Lung (tissue), 12 donors: ENCODE results near the gene FHOD3. TPM values are rescaled to one million over a fixed set of nuclear protein-coding genes. Genes with fewer than 3 reads are reported as not detected.

Experiments used
- ATAC-seq: fragments of 200-7000 bp; cut with Tn5 transposase; one replicate; pipeline ENCODE4 v1.9.1; 2020; ENCODE audit warnings: moderate number of reproducible peaks; ENCODE audit not compliant: insufficient read depth, low FRiP score
- DNase-seq, 3 donors: peaks; one replicate each; pipeline ENCODE4 v3.0.0-alpha.2; 2013 to 2017
- H3K27ac ChIP-seq, 2 donors: one replicate each; pipeline ENCODE4 v1.5.1; 2013; ENCODE audit warnings: mild to moderate bottlenecking in 2 of 2, moderate library complexity in 2 of 2, control low read depth in 1 of 2, inconsistent platforms in 1 of 2, low read depth in 1 of 2, low read length in 1 of 2
- H3K27me3 ChIP-seq, 3 donors: one replicate each; pipeline ENCODE4 v1.5.1; 2013; ENCODE audit warnings: low read length in 2 of 3; ENCODE audit not compliant: control insufficient read depth in 3 of 3, insufficient read depth in 3 of 3
- H3K36me3 ChIP-seq, 4 donors: one replicate each; pipeline ENCODE4 v1.5.1; 2013; ENCODE audit warnings: low read length in 4 of 4, mild to moderate bottlenecking in 1 of 4, moderate library complexity in 1 of 4; ENCODE audit not compliant: control insufficient read depth in 4 of 4, insufficient read depth in 4 of 4
- H3K4me1 ChIP-seq, 5 donors: one replicate each; pipeline ENCODE4 v1.5.1; 2013; ENCODE audit warnings: low read length in 5 of 5, mild to moderate bottlenecking in 2 of 5, moderate library complexity in 1 of 5; ENCODE audit not compliant: control insufficient read depth in 5 of 5, insufficient read depth in 5 of 5
- H3K4me3 ChIP-seq: one replicate; pipeline ENCODE4 v1.5.1; 2013; ENCODE audit warnings: mild to moderate bottlenecking, control low read depth, moderate library complexity
- H3K9ac ChIP-seq, 2 donors: one replicate each; pipeline ENCODE4 v1.5.1; 2013; ENCODE audit warnings: low read length in 2 of 2, control low read depth in 1 of 2; ENCODE audit not compliant: insufficient read depth in 1 of 2
- H3K9me3 ChIP-seq, 4 donors: one replicate each; pipeline ENCODE4 v1.5.1; 2013; ENCODE audit warnings: low read length in 3 of 4, mild to moderate bottlenecking in 1 of 4, moderate library complexity in 1 of 4; ENCODE audit not compliant: control insufficient read depth in 4 of 4, insufficient read depth in 3 of 4
- CTCF ChIP-seq: IDR thresholded peaks from 2 replicates; pipeline ENCODE4 v1.5.1; 2012; ENCODE audit warnings: mild to moderate bottlenecking; ENCODE audit errors: control extremely low read depth, extremely low read depth
- WGBS, 2 donors: extraction: QIAGEN DNeasy Blood & Tissue Kit; methylation state at CpG; one replicate each; pipeline ENCODE4 v1.1.7; 2013; 5-methylcytosine and 5-hydroxymethylcytosine counted together
- polyA plus RNA-seq, 2 donors: library from polyadenylated mRNA; stranded (reverse); fragments of 200-250 nt; gene quantifications; one replicate each; pipeline ENCODE4 v1.2.1, GENCODE V29; 2013
- total RNA-seq, 2 donors: library from RNA; depleted of rRNA in 1 of 2; stranded (reverse); fragments of >200 nt in 1 of 2; gene quantifications; one replicate each; pipeline ENCODE4 v1.2.1, GENCODE V29; 2014 to 2021
- donor health status: control.
- donor health status: control.
- donor health status: Bipolar disorder and iron deficiency.
- donor health status: healthy.
- donor health status: DM: yes; HTN: yes; CAD: no.

Gene FHOD3
- total and polyA plus RNA-seq, 4 donors: 1.0 to 7.4 (median 2.9) TPM

DNA sequence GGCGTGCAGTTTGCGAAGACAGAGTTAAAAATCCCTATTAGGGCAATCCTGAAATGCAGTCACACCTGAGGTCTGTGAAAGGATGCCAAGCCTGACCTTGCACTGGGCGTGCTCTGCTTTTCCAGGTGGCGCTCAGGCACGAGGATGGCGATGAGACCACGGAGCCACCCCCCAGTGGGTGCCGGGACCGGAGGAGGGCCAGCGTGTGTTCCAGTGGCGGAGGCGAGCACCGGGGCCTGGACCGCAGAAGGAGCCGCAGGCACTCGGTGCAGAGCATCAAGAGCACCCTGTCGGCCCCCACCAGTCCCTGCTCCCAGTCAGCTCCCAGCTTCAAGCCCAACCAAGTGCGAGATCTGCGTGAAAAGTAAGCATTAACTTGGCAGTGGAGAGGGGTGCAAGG lies 327.9 kb downstream of the FHOD3 start:
- DNase-seq (no peak), ATAC-seq (no peak)
- TF ChIP-seq CTCF: no peak
- Histone ChIP-seq H3K27ac (no peak overlapping the region), H3K4me3 (no peak overlapping the region), H3K36me3 (no peaks in the 10 kb centered on the region), H3K9ac (no peak overlapping the region), H3K9me3 (no peaks in the 10 kb centered on the region), H3K4me1 (peaks cover 0 to 8% (median 0%) of the 10 kb centered on the region in 5 donors), H3K27me3 (no peaks in the 10 kb centered on the region)
- WGBS, 2 donors: 94 to 98% methylated on average over 19 of the region's 19 CpGs

DNA sequence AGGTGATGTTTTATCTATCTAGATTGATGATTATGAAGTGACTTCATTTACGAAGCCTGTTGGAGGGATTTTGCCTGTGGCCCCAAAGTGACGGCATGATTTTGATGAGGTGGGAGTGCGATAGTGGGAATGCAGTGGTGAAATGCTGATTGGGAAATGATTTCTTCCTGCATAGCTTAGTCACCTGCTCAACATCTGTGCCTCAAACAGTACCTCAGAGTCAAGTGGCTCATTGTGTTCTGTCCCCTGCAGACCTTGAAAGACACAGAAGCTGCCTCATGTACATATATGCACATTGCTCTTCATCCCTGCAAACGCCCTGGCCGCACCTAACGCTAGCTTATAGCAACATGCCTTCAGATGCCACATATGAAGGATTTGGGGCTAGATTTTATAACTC lies 330.1 kb downstream of the FHOD3 start:
- TF ChIP-seq CTCF: no peak
- Histone ChIP-seq H3K4me3 (no peak overlapping the region), H3K27me3 (no peaks in the 10 kb centered on the region), H3K4me1 (peaks cover 0 to 8% (median 0%) of the 10 kb centered on the region in 5 donors), H3K36me3 (no peaks in the 10 kb centered on the region), H3K27ac (peak overlapping the region in 1 of 2 donors; percentile 74), H3K9ac (no peak overlapping the region), H3K9me3 (no peaks in the 10 kb centered on the region)
- DNase-seq (no peak), ATAC-seq (no peak)
- 93 to 94% methylated on average over 6 of the region's 6 CpGs for WGBS, 2 donors

- ATAC-seq (no peak), DNase-seq (peak in 1 of 3 donors; percentile 17)
- no peak for TF ChIP-seq CTCF
- H3K9me3 ChIP-seq: no peaks in the 10 kb centered on the region
- peak overlapping the region; percentile 42 to 74 for H3K27ac ChIP-seq
- H3K36me3 ChIP-seq: no peaks in the 10 kb centered on the region
- WGBS, 2 donors: 18 to 28% methylated on average over 2 of the region's 2 CpGs
- no peak overlapping the region for H3K9ac ChIP-seq
- no peak overlapping the region for H3K4me3 ChIP-seq
- H3K4me1 ChIP-seq: peaks cover 0 to 8% (median 0%) of the 10 kb centered on the region in 5 donors
- H3K27me3 ChIP-seq: no peaks in the 10 kb centered on the region
Measured at GRCh38 chr18:36628435-36629137, 331.1 kb downstream of the FHOD3 start.

DNA sequence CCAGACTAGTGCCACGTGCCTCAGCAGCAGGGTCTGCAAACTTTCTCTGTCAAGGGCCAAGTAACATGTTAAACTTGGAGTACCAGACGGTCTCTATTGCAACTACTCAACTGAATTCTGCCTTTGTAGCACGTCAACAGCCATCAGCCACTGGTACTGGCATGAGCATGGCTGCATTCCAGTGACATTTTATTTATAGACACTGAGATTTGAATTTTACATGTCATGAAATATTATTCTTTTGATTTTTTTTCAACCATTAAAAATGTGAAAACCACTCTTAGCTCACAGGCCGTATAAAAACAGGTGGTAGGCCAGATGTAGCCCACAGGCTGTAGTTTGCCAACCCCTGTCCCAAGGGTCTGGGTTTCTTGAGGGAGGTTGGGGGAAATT lies 331.6 kb downstream of the FHOD3 start:
- H3K27ac ChIP-seq: peak overlapping the region; percentile 42 to 74
- whole genome bisulfite sequencing, 2 donors: 57 to 73% methylated on average over 4 of the region's 4 CpGs
- H3K4me1 ChIP-seq: peaks cover 0 to 9% (median 0%) of the 10 kb centered on the region in 5 donors
- no peaks in the 10 kb centered on the region for H3K27me3 ChIP-seq
- H3K4me3 ChIP-seq: no peak overlapping the region
- DNase-seq (no peak), ATAC-seq (no peak)
- TF ChIP-seq CTCF: no peak
- H3K9ac ChIP-seq: no peak overlapping the region
- no peaks in the 10 kb centered on the region for H3K9me3 ChIP-seq
- no peaks in the 10 kb centered on the region for H3K36me3 ChIP-seq
